HG03066 (cell line): ENCODE data around the gene LYSMD2.

Source experiments
- ATAC-seq: cut with Tn5 transposase; IDR thresholded peaks from one replicate; pipeline ENCODE4 v1.9.1; 2021; ENCODE audit warnings: low read depth; ENCODE audit not compliant: unreplicated experiment

LYSMD2 gene

GRCh38 chr15:51721199-51721960, 16.1 kb downstream of the LYSMD2 start:
- no peak for ATAC-seq

- no peak for ATAC-seq
Measured at GRCh38 chr15:51720201-51720995, 17.1 kb downstream of the LYSMD2 start.

- ATAC-seq, result no peak
Measured at GRCh38 chr15:51718746-51719145, 18.7 kb downstream of the LYSMD2 start.

- no peak for ATAC-seq
Measured at GRCh38 chr15:51718219-51718618, 19.2 kb downstream of the LYSMD2 start.

GRCh38 chr15:51714911-51715310, 22.5 kb downstream of the LYSMD2 start:
- no peak for ATAC-seq

GRCh38 chr15:51714162-51714561, 23.3 kb downstream of the LYSMD2 start:
- no peak for ATAC-seq

- no peak for ATAC-seq
Measured at GRCh38 chr15:51709031-51709430, 28.4 kb downstream of the LYSMD2 start.

GRCh38 chr15:51708013-51708412, 29.4 kb downstream of the LYSMD2 start:
- no peak for ATAC-seq

- no peak for ATAC-seq
Measured at GRCh38 chr15:51706926-51707608, 30.4 kb downstream of the LYSMD2 start.

- ATAC-seq, result no peak
Measured at GRCh38 chr15:51706291-51706690, 31.2 kb downstream of the LYSMD2 start.

- ATAC-seq, result no peak
Measured at GRCh38 chr15:51702710-51703109, 34.7 kb downstream of the LYSMD2 start.

GRCh38 chr15:51699373-51699772, 38.1 kb downstream of the LYSMD2 start:
- no peak for ATAC-seq

GRCh38 chr15:51697163-51697562, 40.3 kb downstream of the LYSMD2 start:
- no peak for ATAC-seq

GRCh38 chr15:51696566-51696965, 40.9 kb downstream of the LYSMD2 start:
- ATAC-seq, result no peak

- no peak for ATAC-seq
Measured at GRCh38 chr15:51692154-51692553, 45.3 kb downstream of the LYSMD2 start.

GRCh38 chr15:51688863-51689262, 48.6 kb downstream of the LYSMD2 start:
- no peak for ATAC-seq

GRCh38 chr15:51687565-51687964, 49.9 kb downstream of the LYSMD2 start:
- ATAC-seq, result no peak

- no peak for ATAC-seq
Measured at GRCh38 chr15:51681303-51681963, 56.0 kb downstream of the LYSMD2 start, which contains the start of gene SCG3. Gene SCG3, plus strand, starts transcription at chr15:51681503. Its CDS starts 253 bp downstream, at chr15:51681756.

- no peak for ATAC-seq
Measured at GRCh38 chr15:51680321-51680720, 57.1 kb downstream of the LYSMD2 start.

GRCh38 chr15:51678096-51678495, 59.4 kb downstream of the LYSMD2 start:
- no peak for ATAC-seq

GRCh38 chr15:51677452-51677851, 60.0 kb downstream of the LYSMD2 start:
- no peak for ATAC-seq
